HepG2 (cell line): Measurements from ENCODE around the gene SIK3. TPM values are rescaled to one million over a fixed set of nuclear protein-coding genes. Genes with fewer than 3 reads are reported as not detected.

ENCODE experiments used
- CEBPZ ChIP-seq: IDR thresholded peaks from 2 replicates; pipeline ENCODE4 v1.6.1; 2012; ENCODE audit warnings: low read length, improper control_type of control experiment
- CREM ChIP-seq, 2 experiments: sonication (generic) in 1 of 2; formaldehyde crosslinking in 1 of 2; IDR thresholded peaks; 2 replicates each; pipeline versions ENCODE4 v1.4.0 to v1.6.1; 2016 to 2020; ENCODE audit warnings: antibody characterized with exemption in 1 of 2, mild to moderate bottlenecking in 1 of 2, missing genetic modification reagents in 1 of 2
- DNMT3B ChIP-seq: conservative IDR thresholded peaks from 2 replicates; pipeline ENCODE4 v1.6.1; 2016; ENCODE audit warnings: missing biosample characterization, control low read depth
- GLI4 ChIP-seq: sonication (generic); formaldehyde crosslinking; IDR thresholded peaks from 2 replicates; pipeline ENCODE4 v1.5.1; 2020; ENCODE audit warnings: missing genetic modification reagents, mild to moderate bottlenecking, moderate library complexity, borderline replicate concordance
- HMG20B ChIP-seq: conservative IDR thresholded peaks from 2 replicates; pipeline ENCODE4 v1.6.1; 2016; ENCODE audit warnings: missing genetic modification reagents, missing compliant biosample characterization
- NCOR1 ChIP-seq: fragments of 200-600 bp; sonication (generic); IDR thresholded peaks from 2 replicates; pipeline ENCODE4 v1.7.0; 2017; ENCODE audit warnings: antibody characterized with exemption, low read length, borderline replicate concordance
- NFIB ChIP-seq: sonication (generic); formaldehyde crosslinking; IDR thresholded peaks from 2 replicates; pipeline ENCODE4 v1.9.0; 2021; ENCODE audit warnings: missing genetic modification reagents, mild to moderate bottlenecking, borderline replicate concordance
- TCF7L2 ChIP-seq: IDR thresholded peaks from 2 replicates; pipeline ENCODE4 v1.6.1; 2011; ENCODE audit warnings: mild to moderate bottlenecking, low read depth, low read length, moderate library complexity
- TFAP4 ChIP-seq: sonication (generic); IDR thresholded peaks from 2 replicates; pipeline ENCODE4 v1.6.1; 2016; ENCODE audit warnings: low read depth, borderline replicate concordance
- XRCC5 ChIP-seq: fragments of 200-400 bp; formaldehyde crosslinking; optimal IDR thresholded peaks from 2 replicates; pipeline ENCODE3; 2017; ENCODE audit warnings: mild to moderate bottlenecking, low read length
- ZBTB21 ChIP-seq: sonication (generic); formaldehyde crosslinking; IDR thresholded peaks from 2 replicates; pipeline ENCODE4 v1.4.0; 2020; ENCODE audit warnings: missing genetic modification reagents
- ZFP90 ChIP-seq: sonication (generic); formaldehyde crosslinking; IDR thresholded peaks from 2 replicates; pipeline ENCODE4 v1.8.0; 2022; ENCODE audit warnings: missing genetic modification reagents, mild to moderate bottlenecking, inconsistent platforms, borderline replicate concordance
- ZNF101 ChIP-seq: sonication (generic); formaldehyde crosslinking; IDR thresholded peaks from 2 replicates; pipeline ENCODE4 v1.4.0; 2020; ENCODE audit warnings: mild to moderate bottlenecking, low read depth, missing genetic modification reagents, borderline replicate concordance
- ZNF207 ChIP-seq: fragments of 450-650 bp; IDR thresholded peaks from 2 replicates; pipeline ENCODE4 v1.6.1; 2016; ENCODE audit warnings: antibody characterized with exemption, borderline replicate concordance
- ZNF326 ChIP-seq: sonication (generic); formaldehyde crosslinking; IDR thresholded peaks from 2 replicates; pipeline ENCODE4 v1.4.0; 2020; ENCODE audit warnings: missing genetic modification reagents, borderline replicate concordance
- ZNF598 ChIP-seq: sonication (generic); formaldehyde crosslinking; IDR thresholded peaks from 2 replicates; pipeline ENCODE4 v1.5.1; 2020; ENCODE audit warnings: mild to moderate bottlenecking, missing genetic modification reagents, borderline replicate concordance
- ZNF616 ChIP-seq: sonication (generic); formaldehyde crosslinking; IDR thresholded peaks from 2 replicates; pipeline ENCODE4 v1.5.0; 2020; ENCODE audit warnings: low read depth, mild to moderate bottlenecking, missing genetic modification reagents
- ZNF740 ChIP-seq: sonication (generic); formaldehyde crosslinking; IDR thresholded peaks from 2 replicates; pipeline ENCODE4 v1.4.0; 2020; ENCODE audit warnings: missing genetic modification reagents
- polyA plus RNA-seq, 8 experiments: library from polyadenylated mRNA; depleted of rRNA in 3 of 8; stranded (reverse) in 7 of 8; unstranded in 1 of 8; fragments of >200 nt; fragmentation: Illumina TruSeq in 4 of 8; extraction: Trizol in 4 of 8; gene quantifications; 2 replicates each; pipeline versions ENCODE4 v1.2.1 to v1.2.3, GENCODE V29; 2011 to 2016; ENCODE audit warnings: low read depth in 4 of 8, missing spikeins in 1 of 8, mixed read lengths in 1 of 8; ENCODE audit not compliant: insufficient read depth in 1 of 8
- total RNA-seq, 5 experiments: library from RNA; depleted of rRNA; stranded (reverse); fragments of >200 nt; fragmentation: Illumina TruSeq; extraction: Trizol; gene quantifications; 2 replicates each; pipeline ENCODE4 v1.2.3, GENCODE V29; 2016; ENCODE audit warnings: low read depth in 1 of 5
- TF ChIP-seq, protein P1 (sequence below): sonication (generic); formaldehyde crosslinking; conservative IDR thresholded peaks from 2 replicates; pipeline ENCODE4 v1.4.0; 2020; ENCODE audit warnings: missing genetic modification reagents
- TF ChIP-seq, protein P2 (sequence below): IDR thresholded peaks from 2 replicates; pipeline ENCODE4 v1.6.1; 2016; ENCODE audit warnings: missing compliant biosample characterization, missing genetic modification reagents, borderline replicate concordance

Gene SIK3
- total and polyA plus RNA-seq, 2 of the 13 experiments (the other 11 are each of a cell fraction or from before 2014, with no cell fraction given), result 5.7 to 9.8 TPM

- TF ChIP-seq, protein P1, sequence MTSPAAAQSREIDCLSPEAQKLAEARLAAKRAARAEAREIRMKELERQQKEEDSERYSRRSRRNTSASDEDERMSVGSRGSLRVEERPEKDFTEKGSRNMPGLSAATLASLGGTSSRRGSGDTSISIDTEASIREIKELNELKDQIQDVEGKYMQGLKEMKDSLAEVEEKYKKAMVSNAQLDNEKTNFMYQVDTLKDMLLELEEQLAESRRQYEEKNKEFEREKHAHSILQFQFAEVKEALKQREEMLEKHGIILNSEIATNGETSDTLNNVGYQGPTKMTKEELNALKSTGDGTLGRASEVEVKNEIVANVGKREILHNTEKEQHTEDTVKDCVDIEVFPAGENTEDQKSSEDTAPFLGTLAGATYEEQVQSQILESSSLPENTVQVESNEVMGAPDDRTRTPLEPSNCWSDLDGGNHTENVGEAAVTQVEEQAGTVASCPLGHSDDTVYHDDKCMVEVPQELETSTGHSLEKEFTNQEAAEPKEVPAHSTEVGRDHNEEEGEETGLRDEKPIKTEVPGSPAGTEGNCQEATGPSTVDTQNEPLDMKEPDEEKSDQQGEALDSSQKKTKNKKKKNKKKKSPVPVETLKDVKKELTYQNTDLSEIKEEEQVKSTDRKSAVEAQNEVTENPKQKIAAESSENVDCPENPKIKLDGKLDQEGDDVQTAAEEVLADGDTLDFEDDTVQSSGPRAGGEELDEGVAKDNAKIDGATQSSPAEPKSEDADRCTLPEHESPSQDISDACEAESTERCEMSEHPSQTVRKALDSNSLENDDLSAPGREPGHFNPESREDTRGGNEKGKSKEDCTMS (CRISPR knock-in tag), result no peak
- TF ChIP-seq TFAP4 (no peak), ZNF207 (no peak), NFIB (no peak), XRCC5 (no peak), CREM (IDR thresholded peaks at IDR 0.05) (peak; percentile 90), CREM (CRISPR knock-in tag; IDR thresholded peaks at IDR 0.05) (no peak), GLI4 (no peak), TCF7L2 (no peak; the same call in 1 of the 2 replicates), ZNF101 (CRISPR knock-in tag) (no peak), ZNF326 (CRISPR knock-in tag) (no peak), HMG20B (peak; percentile 94), ZNF598 (CRISPR knock-in tag) (no peak), ZBTB21 (CRISPR knock-in tag) (no peak), CEBPZ (no peak), ZNF740 (CRISPR knock-in tag) (no peak), DNMT3B (CRISPR knock-in tag) (no peak), ZNF616 (CRISPR knock-in tag) (no peak), ZFP90 (CRISPR knock-in tag) (no peak), NCOR1 (peak; percentile 96)
- TF ChIP-seq, protein P2, sequence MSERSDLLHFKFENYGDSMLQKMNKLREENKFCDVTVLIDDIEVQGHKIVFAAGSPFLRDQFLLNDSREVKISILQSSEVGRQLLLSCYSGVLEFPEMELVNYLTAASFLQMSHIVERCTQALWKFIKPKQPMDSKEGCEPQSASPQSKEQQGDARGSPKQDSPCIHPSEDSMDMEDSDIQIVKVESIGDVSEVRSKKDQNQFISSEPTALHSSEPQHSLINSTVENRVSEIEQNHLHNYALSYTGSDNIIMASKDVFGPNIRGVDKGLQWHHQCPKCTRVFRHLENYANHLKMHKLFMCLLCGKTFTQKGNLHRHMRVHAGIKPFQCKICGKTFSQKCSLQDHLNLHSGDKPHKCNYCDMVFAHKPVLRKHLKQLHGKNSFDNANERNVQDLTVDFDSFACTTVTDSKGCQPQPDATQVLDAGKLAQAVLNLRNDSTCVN, result no peak
Measured at GRCh38 chr11:117076941-117077691, 21.1 kb downstream of the SIK3 start (continued).
